ELR (cell line): Measurements from ENCODE around the gene GUCA2A.
A peak's percentile ranks its signal among the peaks of the same experiment; 100 is the strongest.
"Not testable (repeated sequence)": the region's sequence is repeated elsewhere in the genome, so short reads cannot be mapped to it uniquely, and the experiment has no call there.

Experiments
- DNase-seq: peaks from one replicate; pipeline ENCODE4 v3.0.0-alpha.2; 2015; ENCODE audit warnings: low read depth

GUCA2A gene, protein sequence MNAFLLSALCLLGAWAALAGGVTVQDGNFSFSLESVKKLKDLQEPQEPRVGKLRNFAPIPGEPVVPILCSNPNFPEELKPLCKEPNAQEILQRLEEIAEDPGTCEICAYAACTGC

DNA sequence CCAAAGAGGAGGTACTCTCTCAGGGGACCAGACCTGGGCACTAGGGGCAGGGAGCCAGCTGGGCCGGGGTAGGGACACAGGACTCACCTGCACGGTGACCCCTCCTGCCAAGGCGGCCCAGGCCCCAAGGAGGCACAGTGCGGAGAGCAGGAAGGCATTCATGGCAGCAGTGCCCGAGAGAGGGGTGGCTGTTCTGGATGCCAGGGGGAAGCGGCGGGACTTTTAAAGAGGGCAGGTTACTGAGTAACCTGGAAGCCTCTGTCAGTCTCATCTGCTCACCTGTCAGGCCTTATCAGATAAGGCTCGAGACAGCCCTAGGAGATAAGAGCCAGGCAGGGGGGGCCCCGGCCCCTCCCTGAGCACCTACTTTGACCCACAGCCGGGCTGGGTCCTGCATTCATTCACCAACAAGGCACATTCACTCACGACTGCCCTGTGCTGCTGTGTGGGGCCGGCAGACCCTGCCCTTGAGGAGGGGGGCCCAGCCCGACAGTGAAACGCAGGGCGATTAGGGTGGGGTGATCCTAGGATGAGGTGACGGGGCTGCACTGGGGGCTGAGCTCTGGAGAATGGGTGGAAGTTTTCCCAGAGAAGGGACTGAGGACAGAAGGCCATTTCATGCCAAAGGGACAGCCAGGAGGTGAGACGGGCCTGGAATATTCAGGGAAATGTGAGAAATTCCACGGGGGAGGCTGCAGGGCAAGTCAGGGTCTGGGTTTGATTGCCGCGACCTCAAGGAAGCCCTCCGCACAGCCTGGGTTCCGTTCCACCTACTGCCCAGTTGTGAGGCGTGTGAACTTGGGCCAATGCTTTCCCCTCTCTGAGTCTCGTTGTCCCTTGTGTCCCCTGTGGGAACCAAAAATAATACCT is at the start of gene GUCA2A:
GUCA2A (minus strand) TSS at position 195 of the 870 bp plus-strand sequence; CDS start at position 162, 33 bp downstream.
- no peak for DNase-seq

DNA sequence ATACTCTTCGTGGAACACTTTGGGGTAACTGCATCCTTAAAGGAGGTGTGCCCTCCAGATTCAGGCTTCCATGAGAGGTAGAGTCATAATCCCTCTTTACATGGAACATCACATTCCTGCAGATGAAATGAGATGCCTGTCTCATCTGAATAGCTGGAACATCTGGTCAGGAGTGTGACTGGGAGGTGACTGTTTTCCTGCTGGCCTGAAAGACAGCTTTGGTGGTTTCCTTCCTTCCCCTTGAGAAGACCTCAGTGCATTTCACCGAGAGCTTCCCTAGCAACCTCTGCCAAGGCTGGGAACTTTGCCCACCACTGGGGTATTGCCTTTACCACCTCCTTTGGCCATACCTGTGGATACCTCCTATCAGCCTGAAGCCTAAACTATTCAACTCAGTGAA is 46.7 kb upstream of the GUCA2A start:
- peak; percentile 86 for DNase-seq

DNA sequence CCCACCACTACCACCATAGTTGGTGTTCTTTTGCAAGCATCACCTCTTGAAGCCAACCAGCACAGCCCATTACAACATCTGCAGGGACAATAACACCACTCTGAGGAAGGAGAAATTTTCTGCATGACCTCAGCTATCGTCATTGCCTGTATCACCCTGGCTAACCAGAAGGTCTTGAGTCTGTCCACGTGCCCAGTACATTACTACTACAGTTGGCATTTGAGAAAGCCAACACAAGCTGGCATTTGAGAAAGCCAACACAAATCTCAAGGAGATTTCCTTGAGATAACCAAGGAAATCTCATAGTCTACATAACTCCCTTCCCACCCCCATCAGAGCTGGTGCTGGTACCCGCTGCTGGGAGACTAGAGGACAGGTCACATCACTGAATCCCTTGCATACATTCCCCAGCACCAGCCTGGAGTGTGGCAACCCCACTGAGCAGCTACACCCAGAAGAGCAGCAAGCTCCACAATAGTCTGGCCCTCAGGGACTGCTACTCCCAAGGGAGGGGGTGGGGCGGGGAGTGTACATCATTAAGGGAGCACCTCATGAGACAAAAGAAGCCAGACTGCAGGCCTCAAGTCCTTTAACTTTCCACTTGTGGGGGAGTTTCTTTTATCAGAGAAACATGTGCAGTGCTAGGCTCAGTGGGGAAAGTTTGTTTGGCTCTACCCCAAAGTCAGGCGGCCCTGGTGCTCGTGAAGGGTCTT is 46.0 kb upstream of the GUCA2A start:
- DNase-seq, result peak; percentile 67

DNA sequence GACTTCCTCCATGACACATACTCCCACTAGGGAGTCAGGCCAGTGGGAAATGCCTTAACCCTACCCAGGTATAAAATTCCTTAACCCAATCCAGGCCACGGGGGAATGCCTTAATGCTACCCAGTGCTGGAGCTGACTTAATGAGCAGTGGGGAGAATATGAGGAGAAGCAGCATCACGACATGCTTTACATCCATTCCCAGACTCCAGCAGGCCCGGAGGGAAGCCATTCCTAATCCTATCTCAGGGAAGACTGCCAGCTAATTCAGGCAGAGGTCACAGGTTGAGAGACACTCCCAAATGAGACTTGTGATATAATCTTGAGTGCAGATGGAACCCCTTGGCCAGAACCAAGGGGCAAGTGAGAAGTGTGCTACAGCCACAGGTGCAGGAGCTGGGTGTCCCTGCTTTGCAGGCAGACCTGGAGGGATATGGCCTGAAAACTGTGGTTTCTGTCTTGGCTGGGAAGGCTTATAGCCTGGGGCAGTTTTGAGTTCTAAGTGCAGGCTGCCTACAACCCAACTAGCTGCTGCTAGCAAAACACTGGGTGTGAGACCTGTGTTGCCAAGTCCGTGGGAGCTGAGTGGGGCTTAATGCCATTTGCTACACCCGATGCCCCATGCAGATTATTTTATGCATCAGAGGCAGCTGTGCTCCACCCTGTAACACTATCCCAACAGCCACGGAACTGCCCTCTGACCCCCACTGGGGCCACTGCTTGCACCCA is 45.1 kb upstream of the GUCA2A start:
- peak; percentile 36 for DNase-seq

DNA sequence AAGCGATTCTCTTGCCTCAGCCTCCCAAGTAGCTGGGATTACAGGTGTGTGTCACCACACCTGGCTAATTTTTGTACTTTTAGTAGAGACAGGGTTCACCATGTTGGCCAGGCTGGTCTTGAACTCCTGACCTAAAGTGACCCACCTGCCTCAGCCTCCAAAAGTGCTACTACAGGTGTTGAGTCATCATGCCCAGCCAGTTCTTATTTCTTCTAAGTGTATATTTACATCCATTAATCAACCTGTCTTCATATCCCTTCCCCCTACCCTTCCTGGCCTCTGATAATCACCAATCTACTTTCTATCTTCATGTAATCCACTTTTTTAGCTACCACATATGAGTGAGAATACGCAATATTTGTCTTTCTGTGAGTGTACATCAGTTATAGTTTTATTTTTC is 42.4 kb upstream of the GUCA2A start:
- not testable (repeated sequence) for DNase-seq

DNA sequence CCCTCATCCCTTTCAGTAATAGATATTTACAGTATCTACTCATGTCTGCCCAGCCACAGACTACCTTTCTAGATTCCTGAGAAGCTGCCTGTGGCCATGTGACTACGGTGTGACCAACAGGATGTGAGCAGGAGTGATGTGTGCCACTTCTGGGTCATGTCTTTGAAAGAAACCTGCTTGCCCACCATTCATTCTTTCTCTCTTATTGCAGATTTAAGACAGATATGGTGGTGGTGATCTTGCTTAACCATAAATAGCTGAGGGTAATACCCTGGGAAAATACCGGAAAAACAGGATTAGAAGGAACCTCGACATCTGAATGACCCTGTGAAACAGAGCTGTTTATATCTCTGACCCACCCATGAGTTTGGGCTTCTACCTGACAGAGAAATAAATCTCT is 41.6 kb upstream of the GUCA2A start:
- DNase-seq, result peak; percentile 74

DNA sequence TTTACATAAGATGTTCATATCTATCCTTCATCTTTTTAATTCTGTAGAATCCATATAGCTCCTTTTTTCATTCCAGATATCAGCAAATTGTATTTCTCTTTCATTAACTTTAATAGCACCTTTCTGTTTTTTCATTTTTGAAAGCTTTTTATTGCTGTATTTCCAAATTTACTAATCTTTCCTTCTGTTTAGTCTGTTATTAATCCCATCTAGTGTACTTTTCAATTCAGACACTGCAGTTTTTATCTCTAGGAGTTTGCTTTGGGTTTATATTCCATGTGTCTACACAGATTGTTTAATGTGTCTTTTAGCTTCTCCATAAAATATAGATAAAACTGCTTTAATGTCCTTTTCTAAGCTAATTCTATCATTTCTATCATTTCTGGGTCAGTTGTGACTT is 37.4 kb upstream of the GUCA2A start:
- DNase-seq, result no peak

DNA sequence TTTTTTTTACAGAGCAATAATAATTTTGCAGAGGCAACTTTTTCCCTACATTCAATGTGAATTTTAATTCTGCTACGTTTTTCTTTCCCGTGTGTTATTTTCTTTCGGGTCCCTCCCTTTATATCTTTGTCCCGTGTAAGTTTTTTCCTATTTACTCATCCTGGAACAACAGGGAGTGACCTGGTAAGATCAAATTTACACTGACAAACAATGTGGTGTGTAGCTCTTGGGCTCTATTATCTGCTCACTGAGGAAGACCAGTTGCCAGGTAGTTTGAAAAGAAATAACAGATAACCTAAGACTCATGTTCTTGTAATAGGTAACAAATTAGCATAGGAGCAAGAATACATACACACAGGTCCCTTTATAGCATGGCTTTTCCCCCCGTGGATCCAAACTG is 33.7 kb upstream of the GUCA2A start:
- no peak for DNase-seq

DNA sequence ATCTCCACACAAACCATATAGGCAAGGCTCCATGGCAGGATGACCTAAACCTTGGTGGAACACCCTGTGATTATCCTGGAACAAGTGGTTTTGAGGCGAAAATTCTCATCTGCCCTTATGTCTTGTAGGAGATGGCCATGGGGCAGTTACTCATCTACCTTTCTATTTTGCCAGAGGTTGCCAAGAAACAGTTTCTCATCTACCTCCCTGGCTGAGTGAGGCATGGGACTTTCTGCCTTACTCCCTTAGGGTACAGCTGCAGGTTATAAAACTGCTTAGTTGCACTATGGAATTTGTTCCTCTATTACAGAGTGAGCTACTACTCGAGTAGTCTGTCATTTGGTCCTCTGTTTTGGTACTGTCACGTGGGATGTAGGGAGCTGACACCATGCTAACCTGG is 31.3 kb upstream of the GUCA2A start:
- DNase-seq, result no peak

DNA sequence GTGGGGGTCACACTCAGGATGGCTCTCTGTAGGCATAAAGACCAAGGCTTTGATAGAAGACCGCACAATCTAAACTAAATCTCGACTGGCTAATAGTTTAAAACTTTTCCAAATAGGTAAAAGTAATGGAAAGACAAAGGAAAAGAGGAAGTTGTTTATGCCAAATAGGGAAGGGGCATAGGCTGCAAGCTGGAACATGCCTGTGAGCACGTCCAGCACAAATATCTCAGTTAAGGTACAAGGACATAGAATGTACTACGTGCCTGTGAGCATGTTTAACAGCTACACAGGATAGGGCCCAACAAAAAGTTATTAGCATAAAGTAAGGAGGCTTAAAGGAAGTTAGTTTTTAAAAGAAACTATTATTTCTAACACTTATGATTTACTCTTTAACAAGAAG is 27.6 kb upstream of the GUCA2A start:
- DNase-seq, result no peak

DNA sequence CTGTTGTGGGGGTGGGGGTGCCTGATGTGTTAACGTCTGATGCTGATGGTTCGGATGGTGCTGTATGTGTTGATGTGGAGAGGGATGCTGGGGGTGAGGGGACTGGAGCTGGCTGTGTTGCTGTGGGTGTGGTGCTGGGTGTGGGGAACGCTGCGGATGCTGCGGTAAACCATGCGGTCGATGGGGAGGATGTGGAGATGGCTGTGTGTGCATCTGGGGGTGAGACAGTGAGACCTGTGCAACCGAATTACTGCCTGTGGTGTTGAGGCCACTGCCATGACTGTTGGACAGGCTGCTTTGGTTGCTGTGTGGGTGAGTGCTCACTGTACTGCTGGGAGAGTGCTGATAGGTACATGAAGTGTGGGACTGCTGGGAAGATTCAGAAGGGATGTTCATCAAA is 26.8 kb upstream of the GUCA2A start:
- no peak for DNase-seq

DNA sequence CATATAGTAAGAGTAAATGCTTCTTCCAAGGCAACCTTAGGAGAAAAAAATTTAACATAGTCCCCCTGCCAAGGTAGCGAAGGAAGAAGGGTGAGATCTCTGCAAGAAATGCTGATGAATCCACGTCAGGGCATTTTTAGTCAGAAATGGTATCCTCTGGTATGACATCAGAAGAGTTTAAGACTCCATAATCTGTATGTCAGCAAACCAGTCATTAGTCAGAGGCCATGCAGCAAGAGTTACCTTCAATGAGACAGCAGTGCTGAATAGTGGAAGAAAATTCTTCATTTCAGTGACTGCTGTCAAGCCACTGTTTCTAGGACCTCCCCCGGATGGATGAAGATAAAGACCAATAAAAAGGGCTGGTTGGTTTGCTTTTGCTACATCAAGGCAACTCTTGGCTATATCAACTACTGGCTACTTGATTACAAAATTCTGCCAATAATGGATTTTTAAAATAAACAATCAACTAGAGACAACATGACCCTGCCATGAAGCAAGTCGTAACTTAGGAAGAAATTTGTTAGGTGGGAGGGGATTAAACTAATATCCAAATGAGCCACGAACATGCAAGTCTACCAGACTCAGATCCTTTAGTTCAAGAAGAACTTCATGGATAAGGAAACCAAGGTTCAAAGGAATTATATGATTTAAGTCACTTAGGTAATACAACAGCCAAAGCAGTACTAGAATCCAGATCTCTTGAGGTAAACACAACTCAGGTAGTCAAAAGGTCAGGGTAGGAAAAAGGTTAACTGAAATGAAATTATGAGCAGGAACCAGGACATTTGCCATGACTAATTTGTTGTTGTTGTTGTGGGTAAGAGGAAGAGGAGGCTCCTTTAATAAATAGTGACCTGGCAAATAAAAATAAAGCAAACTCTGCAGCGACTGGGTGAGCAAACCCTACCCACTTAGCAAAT is 25.6 kb upstream of the GUCA2A start:
- DNase-seq, result no peak

DNA sequence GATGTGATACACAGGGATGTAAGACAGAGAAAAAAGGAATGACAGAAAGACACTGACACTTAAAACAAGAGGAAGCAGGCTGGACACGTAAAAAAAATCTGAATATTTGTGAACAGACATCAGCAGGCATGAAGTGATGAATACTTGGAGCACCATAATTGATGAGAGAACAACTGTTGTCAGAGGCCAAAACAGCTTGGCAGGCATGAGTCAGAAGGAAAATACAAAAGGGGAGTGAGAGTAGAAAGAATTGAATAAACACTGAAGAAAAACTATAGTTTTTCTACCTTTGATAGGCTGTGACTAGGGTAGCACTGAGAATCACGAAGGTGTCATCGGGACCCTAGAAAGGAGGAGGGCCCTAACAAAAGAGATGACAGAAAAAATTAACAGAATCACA is 21.6 kb upstream of the GUCA2A start:
- DNase-seq, result peak; percentile 49

DNA sequence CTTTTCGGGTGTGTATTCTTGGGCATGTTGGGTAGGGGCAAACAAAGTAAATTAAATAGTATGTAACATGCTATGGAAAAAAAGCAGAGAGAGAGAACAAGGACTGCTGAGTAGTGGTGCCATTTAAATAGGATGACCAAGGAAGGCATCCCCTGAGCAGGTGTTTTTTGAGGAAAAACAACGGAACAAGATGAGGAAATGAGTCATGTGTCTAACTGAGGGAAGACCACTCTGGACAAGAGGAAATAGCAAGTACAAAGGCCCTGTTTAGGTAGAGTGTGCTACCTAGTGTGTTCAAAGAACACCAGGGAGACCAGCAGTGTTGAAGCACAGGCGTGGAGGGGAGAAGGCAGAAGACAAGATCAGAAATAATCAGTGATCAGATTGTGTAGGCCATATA is 20.1 kb upstream of the GUCA2A start:
- DNase-seq, result no peak

DNA sequence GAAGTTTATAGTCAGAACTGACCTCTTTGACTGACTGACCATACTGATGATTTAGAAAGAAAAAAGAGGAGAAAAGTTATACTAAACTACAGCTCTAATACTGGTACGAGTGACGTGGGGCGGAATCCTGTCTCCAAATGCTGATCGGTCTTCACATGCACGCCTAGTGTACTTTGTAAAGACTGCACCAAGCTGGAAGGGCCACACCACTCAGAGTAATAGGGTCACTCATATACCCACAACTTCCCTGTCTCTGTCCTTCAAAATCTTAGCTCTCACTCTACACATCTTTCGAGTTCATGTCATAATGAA is 19.4 kb upstream of the GUCA2A start:
- DNase-seq, result no peak

DNA sequence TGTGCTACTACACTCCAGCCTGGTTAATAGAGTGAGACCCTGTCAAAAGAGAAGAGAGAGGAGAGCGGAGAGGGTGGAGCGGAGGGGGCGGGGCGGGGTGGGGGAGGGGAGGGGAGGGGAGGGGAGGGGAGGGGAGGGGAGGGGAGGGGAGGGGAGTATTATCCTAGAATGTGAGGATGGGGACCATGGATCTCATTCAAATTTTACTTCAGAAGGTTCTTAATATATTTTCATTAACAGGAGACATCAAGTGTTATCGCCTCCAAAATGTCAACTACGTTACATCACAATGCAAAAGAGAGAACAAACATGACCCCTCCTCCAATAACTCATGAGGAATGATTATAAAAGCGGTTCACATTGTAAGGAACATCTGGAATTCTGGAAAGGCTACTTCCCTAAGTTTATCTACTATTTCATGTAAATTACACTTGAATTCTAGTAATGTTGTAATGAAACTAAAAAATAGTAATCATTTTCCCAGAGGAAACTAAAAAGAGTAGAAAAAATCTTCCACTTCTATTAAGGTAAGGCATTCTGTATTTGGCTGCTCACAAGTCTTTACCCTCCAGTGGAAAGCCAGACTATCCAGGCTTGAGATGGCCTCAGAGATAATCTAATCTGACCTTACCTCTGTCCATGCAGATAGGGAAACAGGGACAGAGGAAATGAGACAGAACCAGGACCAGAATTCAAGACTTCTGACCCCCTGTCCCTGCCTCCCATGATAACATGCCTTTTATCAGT is 18.8 kb upstream of the GUCA2A start:
- DNase-seq, result no peak

DNA sequence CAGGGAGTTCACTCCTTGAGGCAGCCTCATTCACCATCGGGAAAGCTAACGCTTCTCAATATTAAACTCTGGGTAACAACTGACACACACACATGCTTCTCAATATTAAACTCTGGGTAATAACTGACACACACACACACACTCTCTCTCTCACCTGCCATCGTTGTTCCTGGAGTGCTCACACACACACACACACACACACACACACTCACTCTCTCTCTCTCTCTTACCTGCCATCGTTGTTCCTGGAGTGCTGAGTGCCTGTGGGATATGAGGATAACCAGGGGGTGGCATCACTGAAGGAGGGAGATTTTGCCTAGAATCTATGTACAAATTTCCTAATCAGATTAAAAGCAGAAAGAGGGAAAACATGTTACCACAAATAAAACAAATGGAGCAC is 17.1 kb upstream of the GUCA2A start:
- no peak for DNase-seq

DNA sequence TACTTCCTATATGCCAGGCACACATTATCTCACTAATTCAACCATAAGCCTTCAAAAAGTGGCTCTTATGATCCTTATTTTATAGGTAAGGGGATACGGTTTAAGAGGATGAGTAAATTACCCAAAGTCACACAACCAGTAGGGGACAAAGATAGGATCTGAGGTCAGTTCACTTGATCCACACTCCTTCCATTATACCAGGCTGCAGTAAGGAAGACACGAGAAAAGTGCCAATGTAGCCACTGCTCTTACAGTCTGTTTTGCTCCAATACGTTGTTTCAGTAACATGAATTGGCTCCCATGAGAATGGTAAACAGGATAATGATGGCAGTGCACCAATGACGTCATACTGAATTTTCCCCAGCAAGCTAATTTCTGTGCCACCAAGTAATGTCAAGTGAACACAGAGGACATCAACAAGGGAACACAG is 15.4 kb upstream of the GUCA2A start:
- DNase-seq, result no peak

DNA sequence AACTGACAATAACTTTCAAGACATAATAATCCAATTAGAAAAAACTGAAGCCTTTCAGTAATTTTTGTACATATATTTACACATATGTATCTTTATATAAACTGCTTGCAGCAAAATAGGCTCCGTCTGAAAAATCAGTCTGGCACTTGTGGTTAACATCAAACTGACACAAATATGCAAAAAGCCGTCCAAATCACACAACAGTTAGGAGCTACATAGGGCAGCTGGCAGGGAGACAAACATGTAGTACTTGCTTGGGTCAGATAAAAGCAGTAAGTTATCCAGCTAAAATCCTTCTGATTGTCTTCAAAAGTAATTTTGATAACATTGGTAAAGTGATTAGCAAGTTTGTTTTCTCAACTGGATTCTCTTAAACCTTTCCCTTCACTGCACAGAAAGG is 14.7 kb upstream of the GUCA2A start:
- DNase-seq, result no peak

DNA sequence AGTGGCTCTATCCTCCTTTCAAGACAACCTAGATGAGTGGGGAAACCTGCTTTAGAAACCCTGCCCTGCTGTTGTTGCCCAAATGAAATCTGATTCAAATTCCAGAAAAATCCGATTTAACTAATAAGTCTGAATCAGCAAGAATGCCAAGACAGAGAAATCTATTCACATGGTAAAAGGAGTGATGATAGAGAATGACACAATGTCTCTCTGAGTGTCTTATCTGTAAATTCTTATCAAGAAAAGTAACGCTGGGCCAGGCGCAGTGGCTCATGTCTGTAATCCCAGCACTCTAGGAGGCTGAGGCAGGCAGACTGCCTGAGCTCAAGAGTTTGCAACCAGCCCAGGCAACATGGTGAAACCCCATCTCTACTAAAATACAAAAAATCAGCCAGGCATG is 13.7 kb upstream of the GUCA2A start:
- no peak for DNase-seq

DNA sequence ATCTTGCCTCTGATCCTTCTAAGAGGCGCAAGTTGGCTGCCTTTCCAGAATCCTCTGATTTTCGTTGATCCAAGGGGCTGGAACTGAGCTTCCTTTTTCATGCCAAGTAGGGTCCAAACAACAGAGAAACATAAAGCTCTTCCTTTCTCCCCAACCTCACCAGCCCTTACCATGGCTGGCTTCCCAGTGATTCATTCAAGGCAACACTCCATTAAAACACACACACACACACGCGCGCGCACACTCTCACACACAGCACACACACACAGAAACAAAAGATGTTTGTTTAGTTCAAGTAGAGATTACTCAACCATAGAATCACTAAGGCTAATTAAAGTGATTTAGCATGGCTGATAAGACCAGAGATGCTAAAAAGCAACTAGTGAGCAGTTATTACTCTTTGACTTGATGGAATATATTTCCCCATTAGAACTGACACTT is 13.0 kb upstream of the GUCA2A start:
- peak; percentile 59 for DNase-seq
